ENCODE measurements around the gene IMPG2. TPM values are rescaled to one million over a fixed set of nuclear protein-coding genes. Genes with fewer than 3 reads are reported as not detected.
A peak's percentile ranks its signal among the peaks of the same experiment; 100 is the strongest.
"Not testable (repeated sequence)": the region's sequence is repeated elsewhere in the genome, so short reads cannot be mapped to it uniquely, and the experiment has no call there.

The IMPG2 gene
- 0.44 and 0.99 TPM in 2 replicates for total RNA-seq

DNA sequence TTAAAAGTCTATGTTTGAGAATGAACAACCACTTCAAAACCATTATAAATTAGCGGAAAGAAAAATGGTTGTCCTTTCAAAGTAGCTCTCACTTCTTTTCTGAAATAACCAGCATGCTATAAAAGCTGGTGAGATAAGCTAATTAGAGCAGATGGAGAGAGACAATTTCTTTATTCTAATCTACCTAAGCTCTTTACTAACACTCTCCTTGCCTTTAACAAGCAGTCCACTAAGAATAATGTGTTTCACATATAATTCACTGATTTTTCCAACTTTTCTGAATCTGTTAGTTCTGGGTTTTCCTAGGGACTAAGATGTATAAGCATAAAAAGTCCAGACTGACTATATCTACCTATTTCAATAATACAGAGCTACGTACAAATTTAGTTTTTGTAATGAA is at the start of gene IMPG2:
IMPG2 (minus strand) TSS at position 101 of the 400 bp plus-strand sequence. CDS start 203 bp downstream, outside the sequence.
- DNase-seq (ENCODE audit: low read depth in 2 of 2), result no peak

DNA sequence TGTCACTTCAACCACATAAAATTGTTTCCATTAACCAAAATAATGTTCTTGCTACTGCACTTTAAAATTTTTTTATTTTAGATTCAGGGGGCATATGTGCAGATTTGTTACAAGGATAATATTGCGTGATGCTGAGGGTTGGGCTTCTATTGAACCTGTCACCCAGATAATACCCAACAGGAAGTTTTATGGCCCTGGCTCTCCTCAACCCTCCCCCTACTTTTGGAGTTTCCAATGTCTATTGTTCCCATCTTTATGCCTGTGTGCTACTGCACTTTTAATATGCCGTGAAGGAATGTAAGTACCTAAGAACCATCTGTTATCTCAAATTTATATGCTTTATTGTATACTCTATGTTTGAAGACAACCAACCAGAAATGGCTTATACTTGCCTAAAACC is 42.0 kb upstream of the IMPG2 start:
- no peak for DNase-seq (ENCODE audit: low read depth in 2 of 2)

DNA sequence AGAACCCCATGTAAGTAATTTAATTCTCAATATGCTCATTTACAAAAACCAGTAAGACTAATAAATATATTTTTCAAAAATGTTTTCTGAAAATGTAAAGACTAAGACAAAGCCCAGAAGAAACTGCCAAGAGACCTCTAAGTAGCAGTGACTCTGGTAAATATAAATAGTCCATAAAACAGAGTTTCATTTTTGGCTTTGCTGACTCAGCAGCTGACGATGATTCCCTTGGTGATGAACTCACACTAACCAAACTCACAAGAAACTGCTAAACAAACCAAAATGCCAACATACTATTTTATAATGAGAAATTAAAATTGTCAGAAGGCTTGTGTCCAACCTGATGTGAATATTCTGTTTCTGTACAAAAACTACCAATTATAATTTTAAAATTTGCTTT is 31.5 kb upstream of the IMPG2 start:
- no peak for DNase-seq (ENCODE audit: low read depth in 2 of 2)

DNA sequence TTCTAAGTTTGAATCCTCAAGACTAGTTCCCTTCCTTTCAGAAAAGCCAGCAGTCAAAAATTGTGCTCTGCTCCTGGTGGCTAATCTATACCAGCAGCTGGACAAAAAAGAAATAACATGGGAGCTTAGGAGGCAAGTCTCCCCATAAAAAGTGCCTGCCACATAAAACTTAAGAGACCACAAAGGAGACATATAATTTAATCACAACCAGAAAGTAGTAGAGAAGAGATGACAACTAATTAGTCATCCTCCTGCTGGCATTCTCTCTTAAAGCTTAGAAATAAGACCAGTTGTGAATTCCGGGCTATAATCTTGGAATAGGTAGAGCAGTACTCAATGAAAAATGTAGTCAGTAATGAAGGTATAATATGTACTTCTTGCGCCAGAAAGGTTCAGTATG is 20.2 kb upstream of the IMPG2 start:
- no peak for DNase-seq (ENCODE audit: low read depth in 2 of 2)

GRCh38 chr3:101333883-101334282 is 13.5 kb upstream of the IMPG2 start:
- DNase-seq (ENCODE audit: low read depth in 2 of 2), result no peak

- DNase-seq (ENCODE audit: low read depth in 2 of 2), result no peak
These were observed 8.8 kb upstream of the IMPG2 start for GRCh38 chr3:101329016-101329673.

DNA sequence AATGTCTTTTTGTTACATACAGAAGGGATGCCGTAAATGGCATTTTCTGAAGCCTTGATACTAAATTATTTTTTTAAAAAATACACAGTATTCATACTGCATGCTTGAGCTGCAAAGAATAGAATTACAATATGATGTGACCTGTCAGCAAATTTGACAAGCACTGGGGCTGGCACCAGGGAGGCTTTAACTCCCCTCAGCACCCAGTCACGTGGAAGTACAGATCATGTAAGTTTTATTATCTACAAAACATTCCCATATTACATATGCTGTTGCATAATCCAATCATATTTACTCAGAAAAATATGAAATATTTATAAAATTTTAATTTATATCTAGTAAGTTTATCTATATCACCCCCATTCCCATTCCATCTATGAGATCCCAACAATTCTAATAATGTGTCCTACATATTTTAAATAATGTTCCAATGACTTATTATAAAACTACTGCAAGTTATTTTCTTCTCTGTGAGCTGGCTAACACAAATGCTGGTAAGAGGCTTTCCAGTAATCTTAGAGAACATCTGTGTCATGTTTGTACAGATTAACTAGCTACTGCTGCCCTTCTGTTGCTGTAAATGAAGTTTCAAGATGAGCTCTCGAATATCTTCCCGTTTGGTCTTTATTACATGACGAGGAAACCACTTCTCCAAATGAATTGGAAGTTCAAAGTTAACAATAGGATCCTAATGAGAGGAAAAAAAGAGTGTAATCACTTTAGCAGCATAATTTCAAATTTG is 5.2 kb upstream of the IMPG2 start:
- no peak for DNase-seq (ENCODE audit: low read depth in 2 of 2)

GRCh38 chr3:101319531-101319930 is 844 bp downstream of the IMPG2 start:
- peak in 1 of 2 donors; percentile 10 for DNase-seq (ENCODE audit: low read depth in 2 of 2)

- DNase-seq (ENCODE audit: low read depth in 2 of 2), result no peak
These were observed 7.8 kb downstream of the IMPG2 start for GRCh38 chr3:101312545-101312944.

- DNase-seq (ENCODE audit: low read depth in 2 of 2), result peak in 1 of 2 donors; percentile 8
These were observed 8.7 kb downstream of the IMPG2 start for GRCh38 chr3:101311676-101312075.

GRCh38 chr3:101310978-101311375 is 9.4 kb downstream of the IMPG2 start:
- no peak for DNase-seq (ENCODE audit: low read depth in 2 of 2)

DNA sequence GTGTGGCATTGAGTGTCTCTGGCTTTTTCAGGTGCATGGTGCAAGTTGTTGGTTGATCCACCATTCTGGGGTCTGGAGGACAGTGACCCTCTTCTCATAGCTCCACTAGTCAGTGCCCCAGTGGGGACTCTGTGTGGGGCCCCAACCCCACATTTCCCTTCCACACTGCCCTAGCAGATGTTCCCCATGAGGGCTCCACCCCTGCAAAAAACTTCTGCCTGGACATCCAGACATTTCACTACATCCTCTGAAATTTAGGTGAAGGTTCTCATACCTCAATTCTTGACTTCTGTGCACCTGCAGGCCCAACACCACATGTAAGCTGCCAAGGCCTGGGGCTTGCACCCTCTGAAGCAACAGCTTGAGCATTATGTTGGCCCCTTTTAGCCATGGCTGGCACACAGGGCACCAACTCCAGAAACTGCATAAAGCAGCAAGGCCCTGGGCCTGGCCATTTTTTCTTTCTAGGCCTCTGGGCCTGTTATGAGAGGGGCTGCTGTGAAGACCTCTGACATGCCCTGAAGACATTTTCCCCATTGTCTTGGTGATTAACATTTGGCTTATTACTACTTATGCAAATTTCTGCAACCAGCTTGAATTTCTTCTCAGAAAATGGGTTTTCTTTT is 12.1 kb downstream of the IMPG2 start:
- DNase-seq (ENCODE audit: low read depth in 2 of 2), result not testable (repeated sequence)

GRCh38 chr3:101303836-101304235 is 16.5 kb downstream of the IMPG2 start:
- peak in 1 of 2 donors; percentile 27 for DNase-seq (ENCODE audit: low read depth in 2 of 2)

DNA sequence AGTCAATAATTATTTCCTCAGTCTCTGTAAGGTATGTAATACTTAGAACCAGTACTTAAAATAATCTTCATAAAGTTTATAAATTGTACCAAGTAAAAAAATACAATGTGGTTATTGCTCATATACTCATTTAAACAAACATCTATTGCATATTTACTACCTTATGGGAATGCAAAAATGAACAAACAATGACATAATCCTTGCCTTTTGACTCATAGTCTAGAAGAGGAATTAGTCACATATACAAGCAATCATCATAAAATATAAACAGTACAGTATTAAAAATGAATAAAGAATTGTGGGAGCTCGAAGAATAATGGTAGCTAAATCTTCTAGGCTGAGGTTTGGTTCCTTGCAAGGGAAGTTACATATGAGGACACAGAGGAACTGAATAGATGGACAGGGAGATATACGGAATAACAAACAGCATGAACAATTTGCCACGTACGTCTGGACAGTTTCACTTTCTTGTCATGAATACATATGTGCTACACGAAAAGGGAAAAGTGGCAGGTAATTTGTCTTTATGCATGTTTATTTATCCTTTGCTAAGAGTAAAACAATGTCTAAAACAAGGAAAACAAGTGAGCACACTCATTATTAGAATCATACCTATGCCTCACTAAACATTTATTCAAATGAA is 17.2 kb downstream of the IMPG2 start:
- peak in 1 of 2 donors; percentile 75 for DNase-seq (ENCODE audit: low read depth in 2 of 2)

DNA sequence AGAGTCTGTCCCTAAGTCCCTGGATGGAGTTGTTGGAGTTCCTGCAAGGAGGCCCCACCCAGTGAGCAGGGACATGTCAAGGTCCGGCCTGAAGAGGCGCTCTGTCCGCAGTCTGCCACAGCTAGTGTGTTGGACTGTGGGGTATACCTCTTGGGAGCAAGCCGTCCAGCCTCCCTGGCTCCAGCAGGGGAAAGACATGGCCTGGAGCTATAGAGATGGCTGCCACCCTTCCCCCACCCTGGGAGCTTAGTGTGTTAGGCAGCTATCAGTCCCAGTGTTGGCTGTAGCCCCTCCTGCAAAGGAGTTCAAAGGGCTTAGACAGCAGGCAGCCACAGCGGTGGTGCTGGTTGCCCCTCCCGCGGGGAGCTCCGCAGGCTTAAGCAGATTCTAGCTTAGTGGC is 20.3 kb downstream of the IMPG2 start:
- no peak for DNase-seq (ENCODE audit: low read depth in 2 of 2)

DNA sequence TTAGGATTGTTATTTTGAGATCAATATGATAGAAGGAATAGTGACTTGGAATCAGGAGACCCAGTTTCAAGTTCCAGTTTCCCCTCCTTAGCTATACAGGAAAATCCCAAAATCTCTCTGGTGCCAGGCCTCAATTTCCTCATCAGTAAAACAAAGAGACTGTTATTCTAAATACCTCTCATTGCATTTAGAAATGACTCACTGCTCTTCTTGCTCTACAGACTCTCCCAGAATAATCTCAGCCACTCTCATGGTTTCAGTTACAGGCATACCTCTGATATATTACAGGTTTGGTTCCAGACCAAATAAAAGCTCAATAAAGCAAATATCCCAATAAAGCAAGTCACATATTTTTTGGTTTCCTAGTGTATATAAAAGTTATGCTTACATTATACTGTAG is 28.3 kb downstream of the IMPG2 start:
- peak in 1 of 2 donors; percentile 5 for DNase-seq (ENCODE audit: low read depth in 2 of 2)

DNA sequence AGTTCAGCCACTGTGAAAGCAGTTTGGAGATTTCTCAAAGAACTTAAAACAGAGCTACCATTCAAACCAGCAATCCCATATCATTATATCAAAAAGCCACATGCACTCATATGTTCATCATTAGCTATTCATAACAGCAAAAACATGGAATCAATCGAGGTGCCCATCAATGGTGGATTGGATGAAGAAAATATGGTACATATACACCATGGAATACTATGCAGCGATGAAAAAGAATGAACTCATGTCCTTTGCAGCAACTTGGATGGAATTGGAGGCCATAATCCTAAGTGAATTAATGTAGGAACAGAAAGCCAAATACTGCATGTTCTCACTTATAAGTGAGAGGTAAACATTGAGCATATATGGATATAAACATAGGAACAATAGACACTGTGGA is 32.1 kb downstream of the IMPG2 start:
- no peak for DNase-seq (ENCODE audit: low read depth in 2 of 2)

DNA sequence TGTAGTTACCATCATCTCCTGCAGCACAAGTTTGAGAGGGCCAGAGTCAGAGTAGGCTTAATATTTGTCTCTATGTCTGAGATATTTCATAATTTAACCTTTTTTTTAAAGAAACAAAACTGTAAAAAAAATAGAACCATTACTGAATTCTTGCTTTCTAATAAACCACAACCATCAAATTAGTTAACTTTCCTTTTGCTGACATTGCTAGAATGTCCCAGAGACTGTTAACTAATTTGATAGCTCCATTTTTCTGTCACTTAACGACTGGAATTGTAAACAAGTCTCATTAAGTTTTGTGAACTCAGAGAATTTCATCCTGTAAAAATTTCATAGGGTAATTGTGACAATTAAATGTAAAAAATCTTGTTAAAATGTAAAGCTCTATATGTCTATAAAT is 35.6 kb downstream of the IMPG2 start:
- DNase-seq (ENCODE audit: low read depth in 2 of 2), result no peak

DNA sequence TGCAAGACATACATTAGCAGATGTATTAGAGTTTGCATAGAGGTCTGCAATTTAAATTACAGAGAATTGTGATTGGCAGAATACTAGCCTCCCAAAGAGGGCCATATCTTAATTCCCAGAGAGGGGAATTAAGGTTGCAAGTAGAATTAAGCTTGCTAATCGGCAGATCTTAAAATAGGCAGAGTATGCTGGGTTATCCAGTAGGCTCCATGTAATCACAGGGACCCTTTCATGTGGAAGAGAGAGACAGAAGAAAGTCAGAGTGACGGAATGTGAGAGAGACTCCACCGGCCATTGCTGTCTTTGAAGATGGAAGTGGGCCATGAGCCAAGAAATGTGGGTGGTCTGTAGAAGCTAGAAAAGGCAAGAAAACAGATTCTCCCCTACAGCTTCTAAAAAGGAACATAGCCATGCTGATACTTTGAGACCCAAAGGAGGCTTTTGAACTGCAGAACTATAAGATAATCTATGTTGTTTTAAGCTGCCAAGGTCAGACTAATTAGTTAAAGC is 38.8 kb downstream of the IMPG2 start:
- DNase-seq (ENCODE audit: low read depth in 2 of 2), result no peak

- DNase-seq (ENCODE audit: low read depth in 2 of 2), result no peak
These were observed 40.5 kb downstream of the IMPG2 start for GRCh38 chr3:101279765-101280385.

DNA sequence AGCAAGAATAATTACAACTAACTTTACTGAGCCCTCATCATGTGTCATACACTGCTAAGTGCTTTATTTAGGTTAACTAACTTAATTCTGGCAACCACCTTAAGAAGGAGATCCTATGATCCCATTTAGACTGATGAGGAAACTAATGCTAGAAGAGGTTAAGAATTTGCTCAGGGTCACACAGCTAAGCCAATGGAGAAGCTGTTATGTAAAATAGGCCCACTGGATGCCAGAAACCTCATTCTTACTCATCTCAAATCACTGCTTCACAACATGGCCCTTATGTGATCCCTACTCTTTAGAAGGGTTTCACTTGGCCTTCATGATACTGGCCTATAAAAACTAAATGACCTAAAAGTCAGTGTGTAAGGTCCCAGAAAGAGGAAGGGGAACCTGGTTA is 41.2 kb downstream of the IMPG2 start:
- no peak for DNase-seq (ENCODE audit: low read depth in 2 of 2)

GRCh38 chr3:101278727-101279126 is 41.6 kb downstream of the IMPG2 start:
- no peak for DNase-seq (ENCODE audit: low read depth in 2 of 2)
